Loucy (cell line): ENCODE results near the gene HAO2.

ENCODE experiments used
- EZH2phosphoT487 ChIP-seq: fragments of 200-600 bp; IDR thresholded peaks from 2 replicates; pipeline ENCODE4 v1.6.1; 2018; ENCODE audit warnings: antibody characterized with exemption, mild to moderate bottlenecking, moderate library complexity, borderline replicate concordance
- TF ChIP-seq, protein P1 (sequence below): fragments of 200-600 bp; sonication (generic); conservative IDR thresholded peaks from 2 replicates; pipeline ENCODE4 v1.5.1; 2014; ENCODE audit warnings: mild to moderate bottlenecking, antibody characterized with exemption, low read length

DNA sequence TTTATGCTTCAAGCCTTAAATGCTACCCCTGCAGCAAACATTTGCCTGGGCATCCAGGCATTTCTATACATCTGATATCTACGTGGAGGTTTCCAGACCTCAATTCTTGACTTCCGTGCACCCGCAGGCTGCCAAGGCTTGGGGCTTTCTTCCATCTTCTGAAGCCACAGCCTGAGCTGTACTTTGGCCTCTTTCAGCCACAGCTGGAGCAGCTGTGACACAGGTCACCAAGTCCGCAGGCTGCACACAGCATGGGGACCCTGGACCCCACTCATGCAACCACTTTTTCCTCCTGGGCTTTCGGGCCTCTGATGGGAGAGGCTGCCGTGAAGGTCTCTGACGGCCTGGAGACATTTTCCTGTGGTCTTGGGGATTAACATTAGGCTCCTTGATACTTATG, 5.4 kb upstream of the HAO2 start:
- TF ChIP-seq, protein P1, sequence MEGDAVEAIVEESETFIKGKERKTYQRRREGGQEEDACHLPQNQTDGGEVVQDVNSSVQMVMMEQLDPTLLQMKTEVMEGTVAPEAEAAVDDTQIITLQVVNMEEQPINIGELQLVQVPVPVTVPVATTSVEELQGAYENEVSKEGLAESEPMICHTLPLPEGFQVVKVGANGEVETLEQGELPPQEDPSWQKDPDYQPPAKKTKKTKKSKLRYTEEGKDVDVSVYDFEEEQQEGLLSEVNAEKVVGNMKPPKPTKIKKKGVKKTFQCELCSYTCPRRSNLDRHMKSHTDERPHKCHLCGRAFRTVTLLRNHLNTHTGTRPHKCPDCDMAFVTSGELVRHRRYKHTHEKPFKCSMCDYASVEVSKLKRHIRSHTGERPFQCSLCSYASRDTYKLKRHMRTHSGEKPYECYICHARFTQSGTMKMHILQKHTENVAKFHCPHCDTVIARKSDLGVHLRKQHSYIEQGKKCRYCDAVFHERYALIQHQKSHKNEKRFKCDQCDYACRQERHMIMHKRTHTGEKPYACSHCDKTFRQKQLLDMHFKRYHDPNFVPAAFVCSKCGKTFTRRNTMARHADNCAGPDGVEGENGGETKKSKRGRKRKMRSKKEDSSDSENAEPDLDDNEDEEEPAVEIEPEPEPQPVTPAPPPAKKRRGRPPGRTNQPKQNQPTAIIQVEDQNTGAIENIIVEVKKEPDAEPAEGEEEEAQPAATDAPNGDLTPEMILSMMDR, result no peak
- no peak for TF ChIP-seq EZH2phosphoT487
